Heart right ventricle (tissue), 16 donors: ENCODE measurements around the gene DDX4. TPM values are rescaled to one million over a fixed set of nuclear protein-coding genes. Genes with fewer than 3 reads are reported as not detected.

Experiments used
- ATAC-seq, 8 donors: fragments of 200-7000 bp; cut with Tn5 transposase; one replicate each; pipeline ENCODE4 v1.9.1; 2020; ENCODE audit warnings: mild to moderate bottlenecking in 8 of 8, moderate library complexity in 8 of 8, moderate number of reproducible peaks in 1 of 8
- DNase-seq, 2 donors: peaks; one replicate each; pipeline ENCODE4 v3.0.0-alpha.2; 2020
- H3K27ac ChIP-seq, 10 donors: fragments of 200-600 bp; sonication (generic) in 2 of 10; one replicate each; pipeline versions ENCODE4 v1.5.0 to v1.8.0; 2020 to 2022; ENCODE audit warnings: mild to moderate bottlenecking in 3 of 10
- H3K27me3 ChIP-seq, 7 donors: fragments of 200-600 bp; one replicate each; pipeline ENCODE4 v1.8.0; 2021 to 2022; ENCODE audit warnings: mild to moderate bottlenecking in 2 of 7
- H3K36me3 ChIP-seq, 9 donors: fragments of 200-600 bp; sonication (generic) in 1 of 9; one replicate each; pipeline versions ENCODE4 v1.5.0 to v1.8.0; 2020 to 2022; ENCODE audit warnings: mild to moderate bottlenecking in 2 of 9
- H3K4me1 ChIP-seq, 9 donors: fragments of 200-600 bp; sonication (generic) in 1 of 9; one replicate each; pipeline versions ENCODE4 v1.5.0 to v1.8.0; 2020 to 2022; ENCODE audit warnings: mild to moderate bottlenecking in 4 of 9
- H3K4me3 ChIP-seq, 10 donors: fragments of 200-600 bp; sonication (generic) in 2 of 10; one replicate each; pipeline versions ENCODE4 v1.5.0 to v1.8.0; 2020 to 2022; ENCODE audit warnings: mild to moderate bottlenecking in 7 of 10, moderate library complexity in 2 of 10
- H3K9me3 ChIP-seq, 11 donors: fragments of 200-600 bp in 10 of 11; sonication (generic) in 2 of 11; one replicate each; pipeline versions ENCODE4 v1.5.0 to v1.8.0; 2013 to 2022; ENCODE audit warnings: mild to moderate bottlenecking in 2 of 11, control low read depth in 1 of 11, moderate library complexity in 1 of 11
- CTCF ChIP-seq, 9 donors: fragments of 200-600 bp; sonication (generic) in 2 of 9; IDR thresholded peaks; one replicate each; pipeline versions ENCODE4 v1.5.0 to v1.8.0; 2021 to 2022; ENCODE audit warnings: antibody characterized with exemption in 9 of 9, mild to moderate bottlenecking in 5 of 9, moderate library complexity in 1 of 9
- WGBS, 2 donors: extraction: QIAGEN DNeasy Blood & Tissue Kit; methylation state at CpG; one replicate each; pipeline ENCODE4 v1.1.7; 2013; ENCODE audit warnings: inconsistent platforms in 1 of 2; 5-methylcytosine and 5-hydroxymethylcytosine counted together
- intact Hi-C, 10 donors: fragments of 100-400 bp; cut with DNase I; formaldehyde crosslinking; loops; one replicate each; pipeline versions ENCODE4 v1.11.1 to v1.14.2; 2022
- polyA plus RNA-seq, 2 donors: library from polyadenylated mRNA; stranded (reverse); fragments of 200-250 nt; gene quantifications; one replicate each; pipeline ENCODE4 v1.2.3, GENCODE V29; 2013
- total RNA-seq, 10 donors: library from RNA; stranded (reverse); fragmentation: NEBNext Ultra II Directional in 3 of 10; extraction: Animal tissue kit (Norgen Biotek cat#: 25700) in 3 of 10; gene quantifications; one replicate each; pipeline versions ENCODE4 v1.2.1 to v1.2.4, GENCODE V29; 2021 to 2023
- donor health status: Arrhythmogenic right ventricular cardiomyopathy.
- donor health status: ischemic (EF 13 %, LVEDD 7.1; RV severe dilation, severe dysfunction).
- donor health status: healthy with polysubstance abuse.
- donor health status: DM: no; HTN: yes; CAD: no.
- donor health status: DM: no; HTN: no; CAD: no.
- donor health status: ischemic (EF 25% LVEDD 6.9; RV normal size, moderate dysfunction).
- donor health status: ischemic (EF 25% LVEDD 5.7; RV mildly dilated, moderate dysfunction).
- donor health status: healthy.
- donor health status: DM: yes; HTN: yes; CAD: no.
- donor health status: Ischemic cardiomyopathy.
- donor health status: ischemic (EF 35%, LVEDD 5.7; RV mildly dilated, moderate dysfunction).
- donor health status: nonischemic (EF 11% LVEDD 7.7; RV severe dilation, severe dysfunction).
- donor health status: DM: yes; HTN: yes; CAD: no.
- donor health status: PGD.
- donor health status: ischemic (EF 29% LVEDD 5.4; RV normal size, mild dysfunction).
- donor health status: nonischemic (EF 23%, LVEDD 6.1; RV moderate dilation, normal function).

DDX4 gene
- total and polyA plus RNA-seq, 12 donors: not detected

- no peak overlapping the region for H3K4me3 ChIP-seq
- intact Hi-C loops: loop anchor here in 1 of 10 donors (10.0 kb wide), 1 partner anchor 191 kb away; no protein-coding TSS in a partner anchor
- H3K9me3 ChIP-seq: no peaks in the 10 kb centered on the region
- H3K27ac ChIP-seq: no peak overlapping the region
- TF ChIP-seq CTCF (IDR thresholded peaks at IDR 0.05): no peak
- ATAC-seq (no peak), DNase-seq (no peak)
- no peaks in the 10 kb centered on the region for H3K27me3 ChIP-seq
- H3K36me3 ChIP-seq: no peaks in the 10 kb centered on the region
- H3K4me1 ChIP-seq: no peaks in the 10 kb centered on the region
- WGBS, 2 donors: 59 to 72% methylated on average over 4 of the region's 4 CpGs
Observed at GRCh38 chr5:55724281-55724680, 13.6 kb upstream of the DDX4 start.

DNA sequence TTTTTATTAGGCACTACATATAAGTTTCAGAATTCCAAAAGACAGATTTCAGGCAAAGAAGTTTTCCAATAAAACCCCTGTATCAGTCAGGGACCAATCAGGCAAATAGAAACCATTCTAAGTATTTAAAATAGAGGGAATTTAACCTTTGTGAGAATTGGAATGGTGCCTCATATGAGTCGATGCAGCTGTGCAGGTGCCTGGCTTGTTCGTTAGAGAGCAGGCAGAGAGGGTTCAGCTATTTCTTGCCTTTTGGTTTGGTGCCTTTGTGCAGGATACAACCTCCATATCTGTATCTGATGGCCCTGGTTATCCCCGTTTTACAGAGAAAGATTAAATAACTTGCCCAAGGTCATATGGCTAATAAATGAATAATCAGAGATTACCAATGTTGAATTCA lies 6.0 kb upstream of the DDX4 start:
- TF ChIP-seq CTCF (IDR thresholded peaks at IDR 0.05): no peak

DNA sequence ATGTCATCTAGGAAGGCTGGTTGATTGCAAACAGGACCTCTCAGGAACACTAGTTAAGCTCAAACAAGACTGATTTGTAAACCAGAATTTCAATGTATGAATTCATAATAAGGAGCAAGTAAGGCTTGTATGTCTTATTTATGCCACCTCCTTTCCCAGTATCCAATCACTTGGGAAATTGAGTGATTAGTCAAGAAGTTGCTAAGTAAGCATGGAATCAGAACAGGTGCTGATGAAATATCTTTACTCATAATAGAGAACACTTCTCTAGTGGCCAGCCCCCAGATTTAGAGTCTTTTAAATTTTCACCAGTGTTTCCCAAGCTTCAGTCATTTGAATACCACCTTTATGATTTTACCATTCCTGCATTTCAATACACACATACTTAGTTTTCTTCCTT lies 5.3 kb upstream of the DDX4 start:
- Histone ChIP-seq H3K36me3 (no peaks in the 10 kb centered on the region), H3K9me3 (no peaks in the 10 kb centered on the region), H3K4me1 (no peaks in the 10 kb centered on the region), H3K27ac (no peak overlapping the region), H3K4me3 (no peak overlapping the region), H3K27me3 (no peaks in the 10 kb centered on the region)
- intact Hi-C loops: no loop called here
- ATAC-seq (no peak), DNase-seq (no peak)
- no peak for TF ChIP-seq CTCF (IDR thresholded peaks at IDR 0.05)

More for the DNA sequence above, 6.0 kb upstream of the DDX4 start:
- H3K27me3 ChIP-seq: no peaks in the 10 kb centered on the region
- DNase-seq (no peak), ATAC-seq (no peak)
- no peak overlapping the region for H3K27ac ChIP-seq
- WGBS, 2 donors: 75 to 85% methylated on average over 3 of the region's 3 CpGs
- no peaks in the 10 kb centered on the region for H3K36me3 ChIP-seq
- no peaks in the 10 kb centered on the region for H3K9me3 ChIP-seq
- intact Hi-C loops: no loop called here
- H3K4me3 ChIP-seq: no peak overlapping the region
- no peaks in the 10 kb centered on the region for H3K4me1 ChIP-seq

DNA sequence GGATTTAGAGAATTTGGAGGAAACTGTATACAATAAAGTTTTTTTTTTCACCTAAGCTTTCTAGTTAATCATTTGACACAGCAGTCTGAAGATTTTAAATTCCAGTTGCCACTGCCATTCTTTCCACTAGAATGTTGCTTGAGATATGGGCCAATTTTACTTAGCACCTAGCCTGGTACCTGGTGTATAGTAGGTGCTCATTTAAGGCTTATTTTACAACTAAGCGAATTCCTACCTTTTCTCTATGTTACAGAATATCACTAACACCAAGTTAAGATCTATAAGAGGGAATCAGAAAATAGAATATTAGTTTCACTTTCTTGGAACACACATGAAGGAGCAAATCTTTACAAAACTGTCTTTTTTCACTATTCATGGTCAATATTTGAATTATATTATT lies 3.2 kb upstream of the DDX4 start:
- Histone ChIP-seq H3K9me3 (no peaks in the 10 kb centered on the region), H3K27me3 (no peaks in the 10 kb centered on the region), H3K27ac (no peak overlapping the region), H3K4me3 (no peak overlapping the region), H3K4me1 (no peaks in the 10 kb centered on the region), H3K36me3 (no peaks in the 10 kb centered on the region)
- no peak for ATAC-seq
- WGBS, 2 donors: 43 to 98% methylated on average over 1 of the region's 1 CpG
- no peak for TF ChIP-seq CTCF (IDR thresholded peaks at IDR 0.05)
- no peak for DNase-seq
- intact Hi-C loops: no loop called here

DNA sequence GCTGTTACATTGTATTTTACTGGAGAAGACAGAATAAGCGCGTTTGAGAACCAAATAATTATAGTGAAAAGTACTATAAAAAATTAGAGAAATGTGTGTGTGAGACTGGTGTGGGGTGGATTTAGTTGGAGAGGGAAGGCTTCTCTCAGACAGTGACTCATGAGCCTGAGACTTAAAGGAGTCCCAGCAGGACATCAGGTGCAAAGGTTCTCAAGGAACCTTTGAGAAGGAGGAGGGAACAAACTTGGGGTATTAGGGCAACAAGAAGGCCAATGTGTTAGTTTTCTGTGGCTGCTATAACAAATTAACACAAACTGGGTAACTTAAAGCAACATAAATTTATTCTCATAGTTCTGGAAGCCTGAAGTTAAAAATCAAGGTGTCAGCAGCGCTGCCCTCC lies 4.9 kb downstream of the DDX4 start:
- Histone ChIP-seq H3K27me3 (no peaks in the 10 kb centered on the region), H3K36me3 (no peaks in the 10 kb centered on the region), H3K27ac (no peak overlapping the region), H3K4me3 (no peak overlapping the region), H3K9me3 (no peaks in the 10 kb centered on the region), H3K4me1 (no peaks in the 10 kb centered on the region)
- no peak for DNase-seq
- no peak for ATAC-seq
- intact Hi-C loops: no loop called here
- 95 to 98% methylated on average over 3 of the region's 3 CpGs for WGBS, 2 donors
- no peak for TF ChIP-seq CTCF (IDR thresholded peaks at IDR 0.05)
